Measurements from ENCODE around the gene TRPM3. TPM values are rescaled to one million over a fixed set of nuclear protein-coding genes. Genes with fewer than 3 reads are reported as not detected.
"Not testable (repeated sequence)": the region's sequence is repeated elsewhere in the genome, so short reads cannot be mapped to it uniquely, and the experiment has no call there.

The TRPM3 gene
- total and polyA plus RNA-seq, 7 experiments from 2014 or later = not detected

DNA sequence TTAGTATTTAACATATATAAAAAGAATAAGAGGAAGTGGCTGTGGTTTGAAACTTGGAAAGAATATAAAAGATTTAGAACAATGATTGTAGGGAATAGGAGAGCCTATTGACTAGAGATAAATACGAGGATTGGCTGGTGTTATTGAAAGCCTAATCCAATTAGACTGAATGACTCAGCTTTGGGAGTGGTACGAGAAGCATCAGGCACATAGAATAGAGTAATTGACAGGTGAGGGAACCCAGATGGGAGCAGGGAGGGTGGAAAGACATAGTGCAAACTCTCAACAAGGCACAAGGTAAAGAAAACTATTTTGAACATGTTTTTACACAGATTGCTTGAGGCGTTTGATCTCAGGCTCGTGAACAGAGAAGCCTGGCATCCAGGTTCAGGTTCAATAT, 368.1 kb downstream of the TRPM3 start:
- ChIA-PET POLR2A (no interaction called here), CTCF (no interaction called here)
- intact Hi-C loops (cut with micrococcal nuclease) = no loop called here
- no peaks in the 10 kb centered on the region for H3K36me3 ChIP-seq (ENCODE audit: control insufficient read depth in 2 of 3, insufficient read depth in 3 of 3, low read length in 3 of 3)
- no peaks in the 10 kb centered on the region for H3K27me3 ChIP-seq (ENCODE audit: control insufficient read depth in 2 of 2, insufficient read depth in 2 of 2, low read length in 2 of 2)
- H3K4me3 ChIP-seq (ENCODE audit: low read length) = no peak overlapping the region
- no peak overlapping the region for H3K27ac ChIP-seq (ENCODE audit: low read depth, low read length)
- Mint-ChIP-seq H3K4me3 (peak overlapping the region in 1 of 10 donors; percentile 11), H3K36me3 (peaks cover 0 to 10% (median 0%) of the 10 kb centered on the region in 5 donors), H3K27me3 (peaks cover 0 to 35% (median 9%) of the 10 kb centered on the region in 5 donors), H3K4me1 (no peaks in the 10 kb centered on the region), H3K27ac (no peak overlapping the region), H3K9me3 (peaks cover 0 to 13% (median 6%) of the 10 kb centered on the region in 11 donors)
- no peaks in the 10 kb centered on the region for H3K9me3 ChIP-seq (ENCODE audit: control insufficient read depth in 2 of 3, low read length in 3 of 3)
- DNase-seq = no peak
- H3K4me1 ChIP-seq (ENCODE audit: control insufficient read depth in 2 of 2, insufficient read depth in 2 of 2, low read length in 2 of 2) = no peaks in the 10 kb centered on the region
- no peak for ATAC-seq

DNA sequence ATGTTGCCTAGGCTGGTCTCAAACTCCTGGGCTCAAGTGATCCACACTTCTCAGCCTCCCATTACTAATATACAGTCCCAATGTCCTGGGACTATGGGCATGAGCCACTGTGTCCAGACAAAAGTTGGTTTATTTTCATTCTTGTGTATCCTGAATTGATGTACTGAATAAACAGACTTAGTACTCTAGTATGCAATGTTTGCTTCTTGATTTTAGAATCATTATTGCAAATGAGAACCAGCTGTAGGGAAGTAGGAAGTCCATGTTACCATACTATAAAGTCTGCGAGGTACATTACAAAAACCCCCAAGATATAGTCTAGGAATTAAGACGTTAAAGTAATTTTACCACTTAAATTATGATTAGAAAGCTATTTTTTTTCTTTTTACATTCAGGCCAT, 372.4 kb downstream of the TRPM3 start:
- intact Hi-C loops (cut with micrococcal nuclease) = no loop called here
- POLR2A ChIA-PET = no interaction called here

DNA sequence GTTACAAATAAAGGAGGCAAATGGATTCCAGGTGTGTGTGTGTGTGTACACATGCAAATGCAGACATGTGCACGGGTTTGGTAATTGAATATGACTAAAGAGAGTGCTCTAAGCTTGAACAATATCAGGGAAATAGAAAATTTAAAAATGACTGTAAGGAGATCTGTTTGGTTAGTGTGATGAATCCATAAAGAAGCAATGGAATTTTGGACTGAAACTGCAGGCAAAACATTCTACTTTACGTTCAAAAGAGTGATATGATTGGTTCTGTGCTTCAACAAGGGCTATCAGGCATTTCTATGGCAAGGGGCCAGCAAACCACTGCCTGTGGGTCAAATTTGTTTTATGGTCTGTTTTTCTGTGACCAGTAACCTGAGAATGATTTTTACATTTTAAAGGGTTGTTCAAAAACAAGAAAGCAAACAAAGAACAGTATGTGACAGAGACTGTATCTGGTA, 374.1 kb downstream of the TRPM3 start:
- CTCF ChIA-PET = no interaction called here

More for the DNA sequence above, 372.4 kb downstream of the TRPM3 start:
- no peaks in the 10 kb centered on the region for H3K4me1 ChIP-seq (ENCODE audit: control insufficient read depth in 2 of 2, insufficient read depth in 2 of 2, low read length in 2 of 2)
- DNase-seq (no peak), ATAC-seq (no peak)
- no peak overlapping the region for H3K4me3 ChIP-seq (ENCODE audit: low read length)
- H3K27me3 ChIP-seq (ENCODE audit: control insufficient read depth in 2 of 2, insufficient read depth in 2 of 2, low read length in 2 of 2) = no peaks in the 10 kb centered on the region
- CTCF ChIA-PET = no interaction called here
- no peaks in the 10 kb centered on the region for H3K9me3 ChIP-seq (ENCODE audit: control insufficient read depth in 2 of 3, low read length in 3 of 3)
- H3K4me1 Mint-ChIP-seq = no peaks in the 10 kb centered on the region
- H3K9me3 Mint-ChIP-seq = peaks cover 0 to 6% (median 2%) of the 10 kb centered on the region in 11 donors
- H3K36me3 ChIP-seq (ENCODE audit: control insufficient read depth in 2 of 3, insufficient read depth in 3 of 3, low read length in 3 of 3) = no peaks in the 10 kb centered on the region
- no peak overlapping the region for H3K27ac ChIP-seq (ENCODE audit: low read depth, low read length)
- no peak overlapping the region for H3K27ac Mint-ChIP-seq
- H3K27me3 Mint-ChIP-seq = peaks cover 3 to 23% (median 10%) of the 10 kb centered on the region in 5 donors
- H3K4me3 Mint-ChIP-seq = no peak overlapping the region
- H3K36me3 Mint-ChIP-seq = no peaks in the 10 kb centered on the region

DNA sequence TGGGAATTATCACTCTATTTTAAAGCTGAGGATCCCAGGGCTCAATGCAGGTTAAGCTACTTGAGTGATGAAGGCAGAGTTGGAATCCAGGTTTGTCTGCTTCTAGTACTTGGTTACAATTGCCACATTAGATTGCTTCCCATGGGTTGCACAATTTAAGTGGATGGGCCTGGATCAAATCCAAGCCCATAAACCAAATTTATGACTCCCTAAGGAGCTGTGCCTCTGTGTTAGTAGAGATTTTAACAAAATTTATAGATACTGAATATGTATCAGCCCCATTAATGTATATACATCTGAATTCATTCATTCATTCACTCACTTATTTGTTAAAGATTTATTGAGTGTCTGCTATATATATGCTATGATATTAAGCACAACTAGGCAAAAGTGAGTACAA, 374.7 kb downstream of the TRPM3 start:
- Histone ChIP-seq H3K27ac (ENCODE audit: low read depth, low read length) (no peak overlapping the region), H3K4me3 (ENCODE audit: low read length) (no peak overlapping the region), H3K4me1 (ENCODE audit: control insufficient read depth in 2 of 2, insufficient read depth in 2 of 2, low read length in 2 of 2) (no peaks in the 10 kb centered on the region), H3K9me3 (ENCODE audit: control insufficient read depth in 2 of 3, low read length in 3 of 3) (no peaks in the 10 kb centered on the region), H3K36me3 (ENCODE audit: control insufficient read depth in 2 of 3, insufficient read depth in 3 of 3, low read length in 3 of 3) (no peaks in the 10 kb centered on the region), H3K27me3 (ENCODE audit: control insufficient read depth in 2 of 2, insufficient read depth in 2 of 2, low read length in 2 of 2) (no peaks in the 10 kb centered on the region)
- ChIA-PET CTCF (no interaction called here), POLR2A (no interaction called here)
- H3K27ac Mint-ChIP-seq = no peak overlapping the region
- H3K36me3 Mint-ChIP-seq = no peaks in the 10 kb centered on the region
- peaks cover 0 to 6% (median 0%) of the 10 kb centered on the region in 11 donors for H3K9me3 Mint-ChIP-seq
- ATAC-seq = no peak
- intact Hi-C loops (cut with micrococcal nuclease) = no loop called here
- H3K27me3 Mint-ChIP-seq = peaks cover under 1 to 19% (median 13%) of the 10 kb centered on the region in 5 donors
- no peak for DNase-seq
- no peaks in the 10 kb centered on the region for H3K4me1 Mint-ChIP-seq
- H3K4me3 Mint-ChIP-seq = no peak overlapping the region

More for the DNA sequence above, 374.1 kb downstream of the TRPM3 start:
- POLR2A ChIA-PET = no interaction called here
- intact Hi-C loops (cut with micrococcal nuclease) = no loop called here
- no peaks in the 10 kb centered on the region for H3K4me1 Mint-ChIP-seq
- DNase-seq (no peak), ATAC-seq (no peak)
- peaks cover 0 to 6% (median 0%) of the 10 kb centered on the region in 11 donors for H3K9me3 Mint-ChIP-seq
- no peak overlapping the region for H3K4me3 ChIP-seq (ENCODE audit: low read length)
- H3K4me3 Mint-ChIP-seq = no peak overlapping the region
- no peaks in the 10 kb centered on the region for H3K9me3 ChIP-seq (ENCODE audit: control insufficient read depth in 2 of 3, low read length in 3 of 3)
- H3K4me1 ChIP-seq (ENCODE audit: control insufficient read depth in 2 of 2, insufficient read depth in 2 of 2, low read length in 2 of 2) = no peaks in the 10 kb centered on the region
- no peaks in the 10 kb centered on the region for H3K27me3 ChIP-seq (ENCODE audit: control insufficient read depth in 2 of 2, insufficient read depth in 2 of 2, low read length in 2 of 2)
- H3K27ac ChIP-seq (ENCODE audit: low read depth, low read length) = no peak overlapping the region
- H3K27ac Mint-ChIP-seq = no peak overlapping the region
- H3K36me3 ChIP-seq (ENCODE audit: control insufficient read depth in 2 of 3, insufficient read depth in 3 of 3, low read length in 3 of 3) = no peaks in the 10 kb centered on the region
- H3K36me3 Mint-ChIP-seq = no peaks in the 10 kb centered on the region
- H3K27me3 Mint-ChIP-seq = peaks cover 0 to 19% (median 13%) of the 10 kb centered on the region in 5 donors

DNA sequence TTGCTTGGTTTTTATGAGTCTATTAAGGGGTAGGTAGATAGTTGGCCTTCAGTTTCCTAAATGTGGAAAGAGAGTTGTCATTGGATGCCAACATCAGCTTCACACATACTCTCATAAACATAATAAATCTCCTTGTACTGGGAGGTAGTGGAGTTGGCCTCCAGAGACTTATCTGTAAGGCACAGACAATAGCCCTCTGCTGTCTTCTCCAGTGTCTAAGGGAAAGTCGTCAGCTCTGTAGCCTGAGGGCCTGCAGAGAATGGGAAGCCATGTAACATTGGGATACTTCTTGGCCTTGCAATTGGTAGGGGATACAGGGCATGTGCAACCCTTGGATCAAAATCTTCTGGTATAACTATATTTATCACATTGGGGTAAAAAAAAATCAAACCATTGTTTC, 375.1 kb downstream of the TRPM3 start:
- peaks cover 0 to 4% (median 2%) of the 10 kb centered on the region in 11 donors for H3K9me3 Mint-ChIP-seq
- H3K4me1 Mint-ChIP-seq = no peaks in the 10 kb centered on the region
- Histone ChIP-seq H3K4me3 (ENCODE audit: low read length) (no peak overlapping the region), H3K27me3 (ENCODE audit: control insufficient read depth in 2 of 2, insufficient read depth in 2 of 2, low read length in 2 of 2) (no peaks in the 10 kb centered on the region), H3K9me3 (ENCODE audit: control insufficient read depth in 2 of 3, low read length in 3 of 3) (no peaks in the 10 kb centered on the region), H3K4me1 (ENCODE audit: control insufficient read depth in 2 of 2, insufficient read depth in 2 of 2, low read length in 2 of 2) (no peaks in the 10 kb centered on the region), H3K27ac (ENCODE audit: low read depth, low read length) (no peak overlapping the region), H3K36me3 (ENCODE audit: control insufficient read depth in 2 of 3, insufficient read depth in 3 of 3, low read length in 3 of 3) (no peaks in the 10 kb centered on the region)
- CTCF ChIA-PET = no interaction called here
- no peak overlapping the region for H3K27ac Mint-ChIP-seq
- DNase-seq (no peak), ATAC-seq (no peak)
- intact Hi-C loops (cut with micrococcal nuclease) = no loop called here
- peaks cover 3 to 19% (median 12%) of the 10 kb centered on the region in 5 donors for H3K27me3 Mint-ChIP-seq
- POLR2A ChIA-PET = no interaction called here
- H3K36me3 Mint-ChIP-seq = no peaks in the 10 kb centered on the region
- no peak overlapping the region for H3K4me3 Mint-ChIP-seq

DNA sequence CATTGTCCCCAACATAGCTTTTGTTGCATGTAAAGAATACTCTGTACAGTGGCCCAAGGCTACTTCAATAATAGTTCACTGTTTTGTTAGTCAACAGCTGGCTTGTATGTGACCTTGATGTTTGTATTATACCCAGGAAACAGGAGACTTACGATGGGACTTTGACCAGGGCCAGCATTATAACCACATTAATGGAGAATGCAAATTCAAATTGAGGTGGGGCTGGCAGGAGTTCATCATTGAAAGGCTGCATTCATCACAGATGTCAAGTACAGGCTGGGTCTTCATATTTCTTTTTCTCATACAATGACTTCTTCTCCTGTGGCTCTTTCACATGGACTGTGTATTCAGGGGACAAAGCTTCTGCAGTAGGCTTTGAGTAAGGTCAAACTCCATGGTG, 396.6 kb downstream of the TRPM3 start:
- H3K27ac ChIP-seq (ENCODE audit: low read depth, low read length); H3K4me3 ChIP-seq (ENCODE audit: low read length); H3K9me3 ChIP-seq (ENCODE audit: control insufficient read depth in 2 of 3, low read length in 3 of 3); H3K27me3 Mint-ChIP-seq; intact Hi-C loops (cut with micrococcal nuclease); H3K36me3 Mint-ChIP-seq; CTCF ChIA-PET; DNase-seq; H3K36me3 ChIP-seq (ENCODE audit: control insufficient read depth in 2 of 3, insufficient read depth in 3 of 3, low read length in 3 of 3); H3K27ac Mint-ChIP-seq; H3K4me1 Mint-ChIP-seq; POLR2A ChIA-PET; H3K4me3 Mint-ChIP-seq; H3K4me1 ChIP-seq (ENCODE audit: control insufficient read depth in 2 of 2, insufficient read depth in 2 of 2, low read length in 2 of 2); H3K9me3 Mint-ChIP-seq; ATAC-seq; H3K27me3 ChIP-seq (ENCODE audit: control insufficient read depth in 2 of 2, insufficient read depth in 2 of 2, low read length in 2 of 2): not testable (repeated sequence)

DNA sequence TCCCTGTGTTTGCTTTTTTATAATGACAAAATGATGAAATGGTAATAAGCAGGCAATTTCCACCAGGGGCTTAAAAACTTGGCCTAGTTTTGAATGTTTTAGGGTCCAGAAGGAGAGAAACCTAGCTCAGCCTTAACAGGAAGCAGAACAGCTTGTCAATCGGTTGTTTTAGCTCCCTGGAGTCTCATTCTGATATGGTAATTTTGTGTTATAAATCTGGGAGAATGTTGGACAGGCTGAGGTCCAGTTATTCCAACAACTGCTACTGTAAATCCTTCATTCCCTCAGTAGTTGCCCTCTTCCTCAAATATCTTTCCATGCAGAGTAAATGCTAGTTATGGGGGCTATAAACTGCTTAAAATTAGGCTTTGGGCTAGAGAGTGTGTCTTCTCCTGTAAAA, 397.4 kb downstream of the TRPM3 start:
- H3K27ac Mint-ChIP-seq; H3K36me3 Mint-ChIP-seq; POLR2A ChIA-PET; H3K4me3 Mint-ChIP-seq; CTCF ChIA-PET; H3K4me3 ChIP-seq (ENCODE audit: low read length); H3K9me3 ChIP-seq (ENCODE audit: control insufficient read depth in 2 of 3, low read length in 3 of 3); H3K4me1 ChIP-seq (ENCODE audit: control insufficient read depth in 2 of 2, insufficient read depth in 2 of 2, low read length in 2 of 2); H3K36me3 ChIP-seq (ENCODE audit: control insufficient read depth in 2 of 3, insufficient read depth in 3 of 3, low read length in 3 of 3); ATAC-seq; intact Hi-C loops (cut with micrococcal nuclease); H3K4me1 Mint-ChIP-seq; H3K27me3 Mint-ChIP-seq; H3K27ac ChIP-seq (ENCODE audit: low read depth, low read length); H3K27me3 ChIP-seq (ENCODE audit: control insufficient read depth in 2 of 2, insufficient read depth in 2 of 2, low read length in 2 of 2); H3K9me3 Mint-ChIP-seq; DNase-seq: not testable (repeated sequence)
